T-helper 1 cell (primary cell): ENCODE measurements around the gene TFCP2.
"Not testable (repeated sequence)": the region's sequence is repeated elsewhere in the genome, so short reads cannot be mapped to it uniquely, and the experiment has no call there.

Experiments
- DNase-seq, 5 donors: peaks; one replicate each; pipeline ENCODE4 v3.0.0-alpha.2; 2012 to 2020
- total RNA-seq, 4 donors: gene quantifications; one replicate each; lab custom pipeline; 2026; lab: John Stamatoyannopoulos, UW

The TFCP2 gene, protein sequence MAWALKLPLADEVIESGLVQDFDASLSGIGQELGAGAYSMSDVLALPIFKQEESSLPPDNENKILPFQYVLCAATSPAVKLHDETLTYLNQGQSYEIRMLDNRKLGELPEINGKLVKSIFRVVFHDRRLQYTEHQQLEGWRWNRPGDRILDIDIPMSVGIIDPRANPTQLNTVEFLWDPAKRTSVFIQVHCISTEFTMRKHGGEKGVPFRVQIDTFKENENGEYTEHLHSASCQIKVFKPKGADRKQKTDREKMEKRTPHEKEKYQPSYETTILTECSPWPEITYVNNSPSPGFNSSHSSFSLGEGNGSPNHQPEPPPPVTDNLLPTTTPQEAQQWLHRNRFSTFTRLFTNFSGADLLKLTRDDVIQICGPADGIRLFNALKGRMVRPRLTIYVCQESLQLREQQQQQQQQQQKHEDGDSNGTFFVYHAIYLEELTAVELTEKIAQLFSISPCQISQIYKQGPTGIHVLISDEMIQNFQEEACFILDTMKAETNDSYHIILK
- 15.5 to 35.9 (median 29.1) reads per million in 4 donors for total RNA-seq

GRCh38 chr12:51172515-51173431 is at the start of gene TFCP2:
TSS of gene TFCP2 (minus strand) at chr12:51173135. CDS start at chr12:51172422, 713 bp downstream.
- DNase-seq = peak; percentile 85 to 97 (median 91)

GRCh38 chr12:51222461-51222860 is 49.5 kb upstream of the TFCP2 start:
- DNase-seq = no peak

- not testable (repeated sequence) for DNase-seq
These were observed 46.9 kb upstream of the TFCP2 start for GRCh38 chr12:51219857-51220256.

DNA sequence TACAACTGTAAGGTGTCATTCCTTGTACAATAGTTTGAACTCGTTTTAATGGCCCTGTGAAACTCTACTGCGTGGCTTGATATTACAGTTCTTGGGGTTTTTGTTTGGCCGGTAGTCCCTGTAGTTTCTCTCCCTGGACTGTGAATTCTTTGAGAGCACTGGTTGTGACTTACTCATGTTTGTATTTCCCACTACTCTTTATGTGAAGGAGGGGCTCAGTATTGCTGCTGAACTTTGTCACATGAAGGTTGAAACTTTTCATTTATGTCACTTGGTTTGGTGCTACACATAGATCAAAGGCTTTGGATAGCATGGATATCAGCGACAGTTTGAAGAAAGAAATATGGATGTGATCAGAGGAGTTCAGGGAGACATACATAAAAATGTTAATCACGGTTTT is 46.4 kb upstream of the TFCP2 start:
- no peak for DNase-seq

GRCh38 chr12:51218607-51219161 is 45.7 kb upstream of the TFCP2 start:
- DNase-seq = no peak

DNA sequence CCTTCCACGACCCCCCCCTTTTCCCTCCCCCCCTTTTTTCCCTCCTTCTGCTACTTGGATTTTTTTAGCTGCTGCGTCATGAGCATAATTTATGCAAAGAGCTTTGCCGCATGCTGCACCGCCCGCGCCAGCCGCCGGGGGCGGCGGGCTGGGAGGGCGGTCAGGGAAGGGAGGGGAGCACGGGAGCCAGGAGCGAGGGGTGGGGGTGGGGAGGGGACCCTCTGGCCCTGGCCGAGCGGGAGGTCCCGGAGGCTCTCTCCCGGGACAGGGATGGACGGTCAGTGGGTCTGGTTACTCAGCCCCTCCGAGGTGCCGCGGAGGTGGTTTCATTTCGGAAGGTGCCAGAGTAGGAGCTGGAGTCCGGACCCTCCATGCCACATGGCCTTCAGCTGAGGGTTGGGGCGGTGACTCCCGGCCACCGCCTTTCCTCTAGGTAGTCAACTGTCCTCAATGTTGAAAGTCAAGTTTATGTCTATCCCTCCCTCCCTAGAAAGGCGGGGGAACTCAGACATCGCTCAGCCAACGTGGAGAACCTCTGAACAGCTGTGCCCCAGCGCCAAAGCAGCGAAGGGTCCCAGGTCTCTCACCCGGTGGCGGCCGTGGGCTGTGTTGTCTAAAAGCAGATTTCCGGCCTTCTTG is 45.2 kb upstream of the TFCP2 start, which contains the start of gene POU6F1:
Gene POU6F1 (minus strand): TSS at position 95 of the 639 bp plus-strand sequence. CDS start 11,226 bp downstream, outside the sequence.
- peak; percentile 44 to 75 (median 64) for DNase-seq

GRCh38 chr12:51217133-51217967 is 44.4 kb upstream of the TFCP2 start:
- peak; percentile 31 to 49 (median 34) for DNase-seq

DNA sequence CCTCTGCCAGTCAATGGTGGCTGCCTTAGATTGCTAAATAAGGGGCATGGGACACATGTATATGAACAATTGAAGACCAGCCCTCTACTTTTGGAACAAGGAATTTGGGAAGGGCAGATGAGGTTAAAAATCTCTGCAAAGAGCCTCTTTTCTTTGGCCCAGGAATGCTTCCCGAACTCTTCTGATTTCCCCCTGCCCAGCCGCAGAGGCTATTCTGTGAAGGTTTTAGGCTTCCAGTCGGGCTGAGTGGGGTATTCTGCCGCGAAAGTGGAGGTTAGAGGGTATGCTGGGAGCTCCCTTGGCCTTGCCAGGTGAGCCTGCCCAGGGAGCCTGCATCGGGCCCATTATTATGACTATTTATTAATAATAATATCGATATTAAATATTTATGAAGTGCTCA is 43.7 kb upstream of the TFCP2 start:
- no peak for DNase-seq

DNA sequence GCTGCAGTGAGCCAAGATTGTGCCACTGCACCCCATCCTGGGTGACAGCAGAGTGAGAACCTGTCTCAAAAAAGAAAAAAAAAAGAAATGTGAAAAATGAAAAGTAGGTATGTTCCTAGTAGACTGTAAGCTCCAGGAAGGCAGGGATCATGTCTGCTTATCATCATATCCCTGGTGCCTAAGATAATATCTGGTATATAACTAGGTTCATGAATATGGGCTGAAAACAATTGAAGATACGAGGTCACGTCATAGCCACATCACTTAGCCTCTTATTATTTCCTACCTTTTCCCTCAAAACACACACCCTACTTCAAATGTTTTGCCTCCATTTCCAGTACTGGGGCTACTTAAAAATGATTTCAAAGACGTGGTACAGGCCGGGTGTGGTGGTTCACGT is 42.0 kb upstream of the TFCP2 start:
- DNase-seq = no peak

DNA sequence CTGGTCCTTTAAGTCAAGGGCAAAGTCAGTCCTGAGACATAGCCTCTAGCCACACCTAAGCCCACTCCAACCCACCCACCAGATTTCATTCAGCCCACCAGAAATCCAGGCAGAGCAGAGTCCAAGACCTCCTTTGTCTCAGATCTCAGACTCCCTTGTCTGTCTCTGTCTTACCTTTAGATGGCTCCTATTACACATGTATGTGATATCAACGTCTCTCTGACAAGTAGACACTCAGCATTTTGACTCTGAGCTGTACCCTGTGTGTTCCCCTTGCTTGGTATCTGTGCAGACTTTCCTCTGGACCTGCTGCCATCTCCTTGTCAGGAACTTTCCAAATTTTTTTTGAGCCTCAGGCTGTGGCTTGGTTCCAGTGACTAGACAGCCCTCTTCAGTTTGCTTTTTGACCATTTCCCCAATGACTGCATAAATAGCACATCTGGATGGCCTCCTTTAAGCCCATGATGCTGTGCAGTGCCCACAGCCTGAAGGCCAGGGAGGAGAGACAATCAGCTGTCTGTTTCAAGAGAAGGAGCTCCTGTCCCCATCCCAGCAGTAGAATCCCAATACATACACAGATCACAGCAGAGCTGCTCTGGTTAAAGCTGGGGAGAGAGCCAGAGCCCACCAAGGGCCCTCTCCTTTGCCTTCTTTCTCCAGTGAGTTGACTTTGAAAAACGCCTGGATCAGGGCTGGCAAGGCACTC is 37.9 kb upstream of the TFCP2 start:
- no peak for DNase-seq

DNA sequence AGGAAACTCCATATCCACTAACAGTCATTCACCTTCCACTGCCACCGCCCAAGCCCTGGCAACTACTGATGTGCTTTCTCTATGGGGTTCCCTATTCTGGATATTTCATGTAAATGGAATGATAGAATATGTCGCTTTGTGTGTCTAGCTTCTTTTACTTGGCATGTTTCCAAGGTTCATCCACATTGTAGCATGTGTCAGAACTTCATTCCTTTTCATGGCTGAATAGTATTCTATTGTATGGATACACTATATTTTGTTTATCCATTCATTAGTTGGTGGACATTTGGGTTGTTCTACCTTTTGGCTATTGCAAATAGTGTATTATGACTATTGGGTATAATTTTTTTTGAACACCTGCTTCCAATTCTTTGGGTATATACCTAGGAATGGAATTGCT is 36.3 kb upstream of the TFCP2 start:
- no peak for DNase-seq

DNA sequence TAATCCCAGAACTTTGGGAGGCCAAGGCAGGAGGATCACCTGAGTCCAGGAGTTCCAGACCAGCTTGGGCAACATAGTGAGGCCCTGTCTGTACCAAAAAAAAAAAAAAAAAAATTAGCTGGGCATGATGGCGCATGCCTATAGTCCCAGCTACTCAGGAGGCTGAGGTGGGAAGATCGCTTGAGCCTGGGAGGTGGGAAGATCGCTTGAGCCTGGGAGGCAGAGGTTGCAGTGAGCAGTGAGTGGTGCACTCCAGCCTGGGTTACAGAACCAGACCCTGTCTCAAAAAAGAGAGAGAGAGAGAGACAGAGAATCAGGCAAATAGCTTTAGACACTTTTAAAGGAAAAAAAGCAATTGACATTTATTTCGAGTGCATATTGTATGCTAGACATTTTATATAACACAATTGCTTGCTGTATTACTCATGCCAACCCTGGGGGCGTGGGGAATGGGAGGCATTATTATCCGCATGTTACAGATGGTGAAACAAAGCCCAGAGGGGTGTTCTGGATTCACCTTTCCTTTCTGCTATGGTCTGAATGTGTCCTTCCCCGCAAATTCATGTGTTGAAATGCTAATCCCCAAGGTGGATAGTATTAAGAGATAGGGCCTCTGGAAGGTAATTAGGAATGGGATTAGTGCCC is 35.2 kb upstream of the TFCP2 start:
- no peak for DNase-seq

- no peak for DNase-seq
These were observed 32.4 kb upstream of the TFCP2 start for GRCh38 chr12:51205350-51205749.

DNA sequence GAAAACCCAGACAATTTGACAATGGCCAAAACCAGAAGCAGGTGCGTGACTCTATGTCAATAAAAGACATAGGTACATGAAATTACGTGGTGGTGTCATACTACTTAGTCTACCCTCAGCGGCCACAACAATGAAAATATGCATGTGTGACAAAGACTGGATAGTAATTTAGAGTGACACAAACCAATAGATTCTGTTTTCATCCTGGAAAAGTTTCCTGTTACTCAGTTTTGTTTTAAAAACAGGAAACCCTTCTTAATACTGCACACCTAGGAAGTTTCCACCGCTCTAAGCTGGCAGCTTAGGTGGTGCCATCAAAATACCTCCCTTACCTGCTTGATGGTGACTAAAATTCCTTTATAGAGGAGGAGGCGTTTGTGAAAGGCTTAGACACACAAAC is 29.8 kb upstream of the TFCP2 start:
- DNase-seq = no peak

- no peak for DNase-seq
These were observed 27.9 kb upstream of the TFCP2 start for GRCh38 chr12:51200806-51201205.

- DNase-seq = no peak
These were observed 27.2 kb upstream of the TFCP2 start for GRCh38 chr12:51200156-51200555.

DNA sequence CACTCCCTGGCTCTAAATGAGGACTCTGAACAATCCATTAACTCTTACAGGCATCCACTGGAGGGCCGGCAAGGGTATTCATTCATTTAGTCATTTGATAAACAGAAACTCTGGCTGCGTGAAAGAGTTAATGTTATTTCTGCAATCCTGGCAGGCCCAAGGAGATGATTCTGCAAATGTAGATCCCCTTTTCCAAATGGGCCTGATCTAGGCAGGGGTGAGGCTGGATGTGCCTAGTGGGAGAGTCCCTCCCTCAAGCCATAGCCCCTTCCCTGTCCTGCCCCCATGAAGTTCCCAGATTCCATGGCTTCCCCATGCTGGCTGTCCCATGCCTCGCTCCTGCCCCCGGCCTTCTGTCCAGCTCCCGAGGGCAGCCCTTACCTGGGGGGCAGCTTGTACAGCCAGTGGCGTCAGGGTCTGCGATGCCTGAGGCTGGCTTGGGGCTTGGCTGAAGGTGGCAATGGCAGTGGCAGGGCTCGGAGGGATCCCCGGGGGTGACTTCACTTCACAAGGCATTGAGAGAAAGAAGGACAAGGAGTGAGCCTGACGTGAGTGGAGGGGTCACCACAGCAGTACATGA is 26.5 kb upstream of the TFCP2 start:
- no peak for DNase-seq

DNA sequence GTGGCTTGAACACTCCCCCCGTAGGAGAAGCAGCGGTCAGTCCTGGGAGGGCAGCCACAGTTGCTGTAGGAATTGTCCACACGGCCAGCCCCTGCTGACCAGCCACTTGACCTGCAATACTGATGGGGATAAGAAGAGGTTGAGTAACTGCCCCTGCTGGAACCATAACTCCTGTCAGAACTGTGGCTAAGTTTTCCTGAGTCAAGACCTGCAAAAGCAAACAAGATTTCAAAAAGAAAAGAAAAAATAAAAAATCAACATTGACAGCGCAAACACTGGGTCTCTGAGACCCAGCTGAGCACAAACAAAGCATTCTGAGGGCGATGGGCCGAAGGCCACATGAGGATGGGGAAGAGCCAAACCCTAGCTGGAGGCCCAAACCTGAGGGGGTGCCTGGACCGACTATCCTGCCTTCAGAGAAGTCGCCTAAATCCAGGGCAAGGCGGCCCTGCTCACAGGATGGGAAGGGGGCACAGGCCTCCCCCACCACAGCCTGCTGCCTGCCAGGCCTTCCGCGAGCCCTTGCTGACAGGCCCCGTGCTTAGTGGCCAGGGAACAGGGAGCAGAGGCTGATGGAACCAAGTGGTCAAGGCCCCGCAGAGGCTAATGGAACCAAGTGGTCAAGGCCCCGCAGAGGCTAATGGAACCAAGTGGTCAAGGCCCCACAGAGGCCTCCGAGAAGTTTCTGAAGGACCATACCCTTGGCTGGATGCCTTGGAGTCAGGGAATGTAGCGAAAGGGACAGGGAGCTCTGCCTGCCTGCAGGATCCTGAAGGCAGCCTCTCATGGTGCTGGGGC is 25.8 kb upstream of the TFCP2 start:
- DNase-seq = no peak
